H1 (cell line): ENCODE measurements around the gene TMTC2. TPM values are rescaled to one million over a fixed set of nuclear protein-coding genes. Genes with fewer than 3 reads are reported as not detected.

Source experiments
- CTCF ChIA-PET: fragments of 300-600 bp; sonication (Branson Sonifier 250); formaldehyde crosslinking; loops from one replicate; lab custom pipeline; 2021; ENCODE audit not compliant: partially characterized antibody; lab: Charles Lee
- POLR2A ChIA-PET: fragments of 300-600 bp; sonication (Branson Sonifier 250); formaldehyde crosslinking; loops from one replicate; lab custom pipeline; 2021; ENCODE audit warnings: inconsistent platforms; ENCODE audit not compliant: partially characterized antibody; lab: Charles Lee
- DNase-seq, 2 experiments: peaks; one replicate each; pipeline versions ENCODE4 v3.0.0 to v3.0.0-alpha.2; 2010 to 2022; ENCODE audit warnings: low spot score in 2 of 2, low read depth in 1 of 2, mixed read lengths in 1 of 2
- FAIRE-seq: peaks from 2 replicates; lab custom pipeline; 2011; peaks lifted over from hg19 to GRCh38; lab: Jason Lieb, UNC
- H2AFZ ChIP-seq: 2 replicates; pipeline ENCODE4 v1.8.1; 2012; ENCODE audit warnings: low read length, inconsistent platforms
- H2AK5ac ChIP-seq: 2 replicates; pipeline ENCODE4 v1.6.1; 2013; ENCODE audit warnings: low read depth, low read length
- H2BK120ac ChIP-seq: replicated peaks from 2 replicates; pipeline ENCODE3; 2013; ENCODE audit warnings: low read depth, low read length, inconsistent platforms
- H2BK12ac ChIP-seq: 2 replicates; pipeline ENCODE4 v1.6.1; 2013; ENCODE audit warnings: low read depth, low read length
- H2BK15ac ChIP-seq: 2 replicates; pipeline ENCODE4 v1.6.1; 2013; ENCODE audit warnings: low read length
- H2BK20ac ChIP-seq: 2 replicates; pipeline ENCODE4 v1.6.1; 2013; ENCODE audit warnings: low read length
- H2BK5ac ChIP-seq: 2 replicates; pipeline ENCODE4 v1.6.1; 2013; ENCODE audit warnings: low read depth, low read length
- H3K14ac ChIP-seq: 2 replicates; pipeline ENCODE4 v1.6.1; 2013; ENCODE audit warnings: inconsistent platforms; ENCODE audit not compliant: insufficient read length
- H3K18ac ChIP-seq: 2 replicates; pipeline ENCODE4 v1.6.1; 2013; ENCODE audit warnings: low read length; ENCODE audit errors: extremely low read depth
- H3K23ac ChIP-seq: 2 replicates; pipeline ENCODE4 v1.6.1; 2013; ENCODE audit warnings: inconsistent platforms; ENCODE audit not compliant: insufficient read length
- H3K23me2 ChIP-seq: 2 replicates; pipeline ENCODE4 v1.6.1; 2013; ENCODE audit warnings: low read depth, low read length
- H3K27ac ChIP-seq: 2 replicates; pipeline ENCODE4 v1.6.1; 2011; ENCODE audit warnings: low read depth, low read length, inconsistent platforms
- H3K27me3 ChIP-seq, 4 experiments: replicated peaks in 1 of 4; 1 replicate in 1 of 4; 2 replicates in 3 of 4; pipeline versions ENCODE4 v1.6.1 to v1.8.1; 2011 to 2013; ENCODE audit warnings: low read length in 3 of 4, mild to moderate bottlenecking in 3 of 4, inconsistent platforms in 2 of 4, mixed read lengths in 2 of 4, moderate library complexity in 1 of 4; ENCODE audit not compliant: control insufficient read depth in 3 of 4, insufficient read depth in 3 of 4; ENCODE audit errors: extremely low read depth in 1 of 4
- H3K36me3 ChIP-seq, 4 experiments: 2 replicates each; pipeline versions ENCODE4 v1.6.1 to v1.8.1; 2011 to 2013; ENCODE audit warnings: mild to moderate bottlenecking in 4 of 4, low read length in 3 of 4, moderate library complexity in 2 of 4, control low read depth in 1 of 4, inconsistent platforms in 1 of 4; ENCODE audit not compliant: insufficient read depth in 4 of 4, control insufficient read depth in 2 of 4
- H3K4ac ChIP-seq: replicated peaks from 2 replicates; pipeline ENCODE3; 2013; ENCODE audit warnings: low read length, low read depth, mixed read lengths, inconsistent platforms; ENCODE audit not compliant: insufficient read length
- H3K4me1 ChIP-seq, 4 experiments: replicated peaks in 1 of 4; 1 replicate in 1 of 4; 2 replicates in 3 of 4; pipeline versions ENCODE4 v1.6.1 to v1.8.1; 2011 to 2013; ENCODE audit warnings: low read length in 3 of 4, inconsistent platforms in 2 of 4, mixed read lengths in 1 of 4; ENCODE audit not compliant: insufficient read depth in 4 of 4, control insufficient read depth in 3 of 4
- H3K4me2 ChIP-seq, 2 experiments: 2 replicates each; pipeline versions ENCODE4 v1.6.1 to v1.8.1; 2011 to 2013; ENCODE audit warnings: low read depth in 2 of 2, low read length in 2 of 2, control low read depth in 1 of 2, inconsistent platforms in 1 of 2, mild to moderate bottlenecking in 1 of 2; ENCODE audit not compliant: insufficient read depth in 1 of 2
- H3K4me3 ChIP-seq, 4 experiments: fragments of 200-600, 300-600 bp in 1 of 4; sonication (generic), shearing (Covaris generic), sonication (Bioruptor Twin) in 1 of 4; 2 replicates each; pipeline versions ENCODE4 v1.5.1 to v1.8.1; 2011 to 2016; ENCODE audit warnings: low read length in 4 of 4, low read depth in 3 of 4, control low read depth in 2 of 4, inconsistent platforms in 2 of 4, mild to moderate bottlenecking in 2 of 4, mixed read lengths in 1 of 4, moderate library complexity in 1 of 4; ENCODE audit not compliant: insufficient read depth in 2 of 4; ENCODE audit errors: extremely low read depth in 1 of 4
- H3K56ac ChIP-seq: replicated peaks from 2 replicates; pipeline ENCODE3; 2013; ENCODE audit warnings: low read depth, mild to moderate bottlenecking, mixed read lengths, low read length, inconsistent platforms; ENCODE audit not compliant: insufficient read length
- H3K79me1 ChIP-seq: 2 replicates; pipeline ENCODE4 v1.6.1; 2013; ENCODE audit warnings: low read depth, low read length, control low read depth
- H3K79me2 ChIP-seq, 2 experiments: 2 replicates each; pipeline versions ENCODE4 v1.6.1 to v1.8.1; 2012 to 2013; ENCODE audit warnings: low read length in 2 of 2, mild to moderate bottlenecking in 2 of 2, inconsistent platforms in 1 of 2; ENCODE audit not compliant: insufficient read depth in 2 of 2, control insufficient read depth in 1 of 2
- H3K9ac ChIP-seq, 4 experiments: replicated peaks in 1 of 4; 1 replicate in 1 of 4; 2 replicates in 3 of 4; pipeline versions ENCODE4 v1.6.1 to v1.8.1; 2011 to 2013; ENCODE audit warnings: low read depth in 3 of 4, low read length in 3 of 4, control low read depth in 2 of 4, mild to moderate bottlenecking in 2 of 4, moderate library complexity in 2 of 4, inconsistent platforms in 1 of 4; ENCODE audit errors: extremely low read depth in 1 of 4
- H3K9me3 ChIP-seq, 2 experiments: 2 replicates each; pipeline versions ENCODE4 v1.6.1 to v1.8.1; 2012 to 2013; ENCODE audit warnings: mild to moderate bottlenecking in 2 of 2, moderate library complexity in 2 of 2, control low read depth in 1 of 2, inconsistent platforms in 1 of 2, low read depth in 1 of 2, low read length in 1 of 2, mixed read lengths in 1 of 2; ENCODE audit not compliant: insufficient read depth in 2 of 2
- H4K20me1 ChIP-seq, 2 experiments: replicated peaks in 1 of 2; 2 replicates each; pipeline versions ENCODE3 to v1.8.1; 2011 to 2013; ENCODE audit warnings: inconsistent platforms in 2 of 2, low read length in 2 of 2, mild to moderate bottlenecking in 1 of 2; ENCODE audit not compliant: insufficient read depth in 2 of 2, control insufficient read depth in 1 of 2
- H4K5ac ChIP-seq: 2 replicates; pipeline ENCODE4 v1.6.1; 2013; ENCODE audit warnings: low read length, low read depth, mixed read lengths, inconsistent platforms; ENCODE audit not compliant: insufficient read length
- H4K8ac ChIP-seq: 2 replicates; pipeline ENCODE4 v1.8.0; 2013; ENCODE audit warnings: mild to moderate bottlenecking, moderate library complexity, low read length, inconsistent platforms; ENCODE audit not compliant: insufficient read depth; ENCODE audit errors: extremely low read depth
- H4K91ac ChIP-seq: replicated peaks from 2 replicates; pipeline ENCODE3; 2013; ENCODE audit warnings: low read length, mixed read lengths, inconsistent platforms; ENCODE audit not compliant: insufficient read length
- WGBS, 2 experiments: shearing (Covaris generic) in 1 of 2; methylation state at CpG; one replicate each; pipeline versions ENCODE4 v1.1.6 to v1.1.7; 2013 to 2015; ENCODE audit warnings: low lambda C conversion rate in 2 of 2, mixed read lengths in 2 of 2, inconsistent platforms in 1 of 2, low coverage in 1 of 2, missing lambda C conversion rate in 1 of 2; ENCODE audit not compliant: insufficient replicate concordance in 2 of 2, insufficient coverage in 1 of 2, insufficient read length in 1 of 2; ENCODE audit errors: extremely low coverage in 1 of 2, missing lambda C conversion rate in 1 of 2; 5-methylcytosine and 5-hydroxymethylcytosine counted together
- polyA plus RNA-seq, 7 experiments: library from polyadenylated mRNA; depleted of rRNA in 3 of 7; stranded (reverse) in 5 of 7; unstranded in 2 of 7; fragments of >200 nt in 5 of 7; fragments of 200-250 nt in 2 of 7; gene quantifications; 1 replicate in 5 of 7; 2 replicates in 1 of 7; 4 replicates in 1 of 7; pipeline versions ENCODE4 v1.2.1 to v1.2.3, GENCODE V29; 2011 to 2013; ENCODE audit warnings: missing spikeins in 2 of 7, mixed read lengths in 2 of 7
- total RNA-seq: library from RNA; stranded (reverse); fragmentation: NEBNext Ultra II Directional; extraction: Animal tissue kit (Norgen Biotek cat#: 25700); gene quantifications from 2 replicates; pipeline ENCODE4 v1.2.1, GENCODE V29; 2021

Gene TMTC2
- total and polyA plus RNA-seq, 2 of the 8 experiments (the other 6 are each of a cell fraction or from before 2014, with no cell fraction given): 2.3 to 3.9 TPM

DNA sequence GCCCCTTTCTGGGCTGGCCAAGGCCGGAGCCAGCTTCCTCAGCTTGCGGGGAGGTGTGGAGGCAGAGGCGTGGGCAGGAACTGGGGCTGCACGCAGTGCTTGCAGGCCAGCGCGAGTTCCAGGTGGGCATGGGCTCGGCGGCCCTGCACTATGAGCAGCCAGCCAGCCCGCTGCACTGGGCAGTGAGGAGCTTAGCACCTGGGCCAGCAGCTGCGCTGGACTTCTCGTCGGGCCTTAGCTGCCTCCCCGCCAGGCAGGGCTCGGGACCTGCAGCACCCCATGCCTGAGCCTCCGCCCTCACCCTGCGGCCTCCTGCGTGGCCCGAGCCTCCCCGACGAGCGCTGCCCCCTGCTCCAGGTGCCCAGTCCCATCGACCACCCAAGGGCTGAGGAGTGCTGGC is 42.0 kb downstream of the TMTC2 start:
- Histone ChIP-seq H3K27me3 (no peaks in the 10 kb centered on the region), H3K79me1 (no peaks in the 10 kb centered on the region), H4K20me1 (no peaks in the 10 kb centered on the region), H3K23ac (no peak overlapping the region), H2AK5ac (no peak overlapping the region), H3K56ac (no peak overlapping the region), H4K5ac (no peak overlapping the region), H4K91ac (no peak overlapping the region), H3K18ac (no peak overlapping the region), H3K4me1 (0 out of 7 replicates have a peak, but pooled peaks cover 0 to 2% (median under 1%) of the 10 kb centered on the region in 4 experiments), H3K4me3 (no peak overlapping the region), H3K27ac (no peak overlapping the region), H4K8ac (0 out of 2 replicates have a peak overlapping the region, but pooled peaks have one; percentile 25), H3K9ac (no peak overlapping the region), H3K4ac (no peak overlapping the region), H2BK20ac (no peak overlapping the region), H2BK5ac (no peak overlapping the region), H2BK15ac (no peak overlapping the region), H2BK12ac (no peak overlapping the region), H3K9me3 (peaks cover 0 to 7% of the 10 kb centered on the region in 2 experiments; a peak in 1 of 4 replicates), H3K79me2 (no peaks in the 10 kb centered on the region), H3K4me2 (no peak overlapping the region), H2AFZ (no peak overlapping the region), H3K23me2 (no peaks in the 10 kb centered on the region), H2BK120ac (no peak overlapping the region), H3K36me3 (peaks cover 0 to 4% (median 0%) of the 10 kb centered on the region in 4 experiments; a peak in 1 of 8 replicates), H3K14ac (no peak overlapping the region)
- ChIA-PET POLR2A (no interaction called here), CTCF (interaction anchor here (0.7 to 1.7 kb wide), 2 partner anchors 24 to 37 kb away, joined by 3 read pairs; no protein-coding TSS in a partner anchor)
- no peak for DNase-seq
- FAIRE-seq: no peak
- 97% methylated on average over 16 of the region's 22 CpGs; no CpG with 5 or more reads in 1 of the 2 experiments for WGBS, 2 experiments
